BJ (cell line): ENCODE data around the gene RNF212. TPM values are rescaled to one million over a fixed set of nuclear protein-coding genes. Genes with fewer than 3 reads are reported as not detected.

ENCODE experiments used
- CTCF ChIA-PET: fragments of 350-600 bp; formaldehyde crosslinking; extraction: SDS; loops from one replicate; lab custom pipeline; 2021; ENCODE audit warnings: antibody characterized with exemption, inconsistent platforms; lab: Yijun Ruan, JAX
- POLR2A ChIA-PET: fragments of 300-600 bp; sonication (Branson Sonifier 250); formaldehyde crosslinking; extraction: SDS; loops from one replicate; lab custom pipeline; 2021; ENCODE audit warnings: antibody characterized with exemption; lab: Charles Lee
- DNase-seq: peaks from one replicate; pipeline ENCODE4 v3.0.0-alpha.2; 2011; ENCODE audit warnings: low read depth
- H3K27me3 ChIP-seq: 2 replicates; pipeline ENCODE4 v1.6.0; 2011; ENCODE audit warnings: low read length; ENCODE audit not compliant: control insufficient read depth, insufficient read depth
- H3K36me3 ChIP-seq: 2 replicates; pipeline ENCODE4 v1.5.1; 2011; ENCODE audit warnings: low read length; ENCODE audit not compliant: control insufficient read depth, insufficient read depth
- H3K4me3 ChIP-seq: 2 replicates; pipeline ENCODE4 v1.5.1; 2011; ENCODE audit warnings: low read depth, mild to moderate bottlenecking, control low read depth, low read length
- CTCF ChIP-seq: IDR thresholded peaks from 2 replicates; pipeline ENCODE4 v1.5.1; 2011; ENCODE audit warnings: low read depth, mild to moderate bottlenecking, control low read depth, inconsistent platforms, low read length, moderate library complexity; ENCODE audit not compliant: insufficient read depth
- polyA plus RNA-seq: library from polyadenylated mRNA; depleted of rRNA; stranded (reverse); fragments of >200 nt; gene quantifications from 2 replicates; pipeline ENCODE4 v1.2.3, GENCODE V29; 2011

The RNF212 gene
- polyA plus RNA-seq, 1 experiment = 2.9 TPM

DNA sequence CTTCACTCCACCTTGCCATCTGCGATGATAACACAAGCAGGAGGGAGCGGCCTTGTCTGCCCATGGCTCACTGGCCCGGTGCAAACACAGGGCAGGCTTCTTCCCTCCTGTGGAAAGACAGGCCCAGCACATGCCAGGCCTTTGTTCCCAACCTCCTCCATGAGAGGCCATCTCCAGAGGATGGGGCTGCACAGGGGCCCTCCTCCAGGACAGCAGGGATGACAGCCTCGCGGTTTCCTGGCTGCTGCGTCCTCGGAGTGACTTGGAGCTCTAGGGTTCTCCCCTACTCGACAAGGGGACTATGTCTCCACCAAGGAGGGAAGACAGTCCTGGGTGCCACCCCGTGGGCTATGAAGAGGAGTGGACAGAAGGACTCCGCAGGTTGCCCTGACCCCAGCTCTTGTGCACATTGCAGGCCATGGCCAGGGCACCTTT, 21.8 kb downstream of the RNF212 start:
- no peaks in the 10 kb centered on the region; the same call in none of the 2 replicates for H3K27me3 ChIP-seq
- no peak overlapping the region for H3K4me3 ChIP-seq
- ChIA-PET POLR2A (no interaction called here), CTCF (interaction anchor here (1.0 to 1.5 kb wide), 2 partner anchors 10 to 38 kb away, joined by 3 to 6 read pairs; no protein-coding TSS in a partner anchor)
- TF ChIP-seq CTCF = no peak
- no peaks in the 10 kb centered on the region for H3K36me3 ChIP-seq
- no peak for DNase-seq

- no peak for DNase-seq
- ChIA-PET POLR2A (no interaction called here), CTCF (interaction anchor here (1.5 kb wide), 1 partner anchor 9 kb away, joined by 6 read pairs; no protein-coding TSS in a partner anchor)
- no peak overlapping the region for H3K4me3 ChIP-seq
- no peaks in the 10 kb centered on the region; the same call in none of the 2 replicates for H3K27me3 ChIP-seq
- TF ChIP-seq CTCF = no peak
- no peaks in the 10 kb centered on the region for H3K36me3 ChIP-seq
These were observed 22.6 kb downstream of the RNF212 start for GRCh38 chr4:1090465-1091440.

- TF ChIP-seq CTCF = no peak
These were observed 23.3 kb downstream of the RNF212 start for GRCh38 chr4:1090036-1090435.

DNA sequence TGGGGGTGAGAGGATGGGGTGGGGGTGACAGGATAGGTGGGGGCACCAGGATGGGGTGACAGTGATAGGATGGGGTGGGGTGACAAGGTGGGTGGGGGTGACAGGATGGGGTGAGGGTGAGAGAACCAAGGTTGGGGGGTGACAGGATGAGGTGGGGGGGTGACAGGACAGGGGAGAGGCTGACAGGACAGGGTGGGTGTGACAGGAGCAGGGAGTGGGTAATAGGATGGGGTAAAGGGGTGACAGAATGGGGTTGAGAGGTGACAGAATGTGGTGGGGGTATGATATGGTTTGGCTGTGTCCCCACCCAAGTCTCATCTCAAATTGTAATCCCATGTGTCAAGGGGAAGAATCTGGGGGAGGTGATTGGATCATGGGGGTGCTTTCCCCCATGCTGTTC, 26.0 kb downstream of the RNF212 start:
- no peak for DNase-seq
- H3K4me3 ChIP-seq = no peak overlapping the region
- POLR2A ChIA-PET = no interaction called here
- TF ChIP-seq CTCF = no peak
- no peaks in the 10 kb centered on the region for H3K36me3 ChIP-seq
- H3K27me3 ChIP-seq = peaks cover 6% of the 10 kb centered on the region
- CTCF ChIA-PET = no interaction called here

More at GRCh38 chr4:1090036-1090435, 23.3 kb downstream of the RNF212 start:
- no peak for DNase-seq
- Histone ChIP-seq H3K4me3 (no peak overlapping the region), H3K27me3 (peaks cover 3% of the 10 kb centered on the region), H3K36me3 (no peaks in the 10 kb centered on the region)
- ChIA-PET POLR2A (no interaction called here), CTCF (no interaction called here)

DNA sequence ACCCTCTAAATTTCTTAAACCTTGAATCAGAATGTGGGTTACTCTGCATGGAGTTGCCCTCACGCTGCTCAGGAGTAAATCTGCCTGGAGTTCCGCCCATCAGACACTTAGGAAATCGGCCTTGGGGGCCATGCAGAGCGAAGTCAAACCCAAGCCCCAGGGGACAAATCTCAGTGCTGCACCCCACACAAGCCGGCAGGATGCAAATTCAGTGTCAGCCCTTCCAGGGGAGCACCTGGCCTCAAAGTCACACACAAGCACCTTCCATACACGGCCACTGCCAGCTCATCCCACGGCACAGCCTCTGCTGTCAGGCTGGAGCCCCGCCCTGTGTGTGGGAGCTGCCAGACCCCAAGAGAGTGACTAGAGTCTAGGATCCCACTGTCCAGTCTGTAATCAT, 27.4 kb downstream of the RNF212 start:
- ChIA-PET CTCF (no interaction called here), POLR2A (no interaction called here)
- no peaks in the 10 kb centered on the region for H3K36me3 ChIP-seq
- no peak for DNase-seq
- H3K4me3 ChIP-seq = no peak overlapping the region
- peaks cover 6% of the 10 kb centered on the region for H3K27me3 ChIP-seq
- no peak for TF ChIP-seq CTCF
